Activated naive CD4-positive, alpha-beta T cell treated with Interleukin-2 at 50 U/mL for 16 hours (primary cell): ENCODE data around the gene ANKRD29.

Source experiments
- DNase-seq: peaks from one replicate; pipeline ENCODE4 v3.0.0-alpha.2; 2020

The ANKRD29 gene

GRCh38 chr18:23612434-23613090, 50.1 kb downstream of the ANKRD29 start:
- no peak for DNase-seq

GRCh38 chr18:23609390-23610023, 53.2 kb downstream of the ANKRD29 start:
- DNase-seq: no peak

GRCh38 chr18:23608211-23608610, 54.5 kb downstream of the ANKRD29 start:
- no peak for DNase-seq

GRCh38 chr18:23605941-23606340, 56.8 kb downstream of the ANKRD29 start:
- no peak for DNase-seq

GRCh38 chr18:23599809-23600208, 62.9 kb downstream of the ANKRD29 start:
- DNase-seq: no peak

GRCh38 chr18:23596183-23596582, 66.5 kb downstream of the ANKRD29 start:
- no peak for DNase-seq

GRCh38 chr18:23595591-23595990, 67.1 kb downstream of the ANKRD29 start:
- no peak for DNase-seq

- no peak for DNase-seq
Observed at GRCh38 chr18:23593720-23594119, 69.0 kb downstream of the ANKRD29 start.

- no peak for DNase-seq
Observed at GRCh38 chr18:23592911-23593310, 69.8 kb downstream of the ANKRD29 start.

- no peak for DNase-seq
Observed at GRCh38 chr18:23591011-23591410, 71.7 kb downstream of the ANKRD29 start.

GRCh38 chr18:23588836-23589560, 73.7 kb downstream of the ANKRD29 start:
- no peak for DNase-seq

- no peak for DNase-seq
Observed at GRCh38 chr18:23587220-23587642, 75.5 kb downstream of the ANKRD29 start.

- peak; percentile 94 for DNase-seq
Observed at GRCh38 chr18:23586249-23587196, 76.2 kb downstream of the ANKRD29 start, which contains the start of gene NPC1. Gene NPC1 (minus strand): TSS chr18:23586506. CDS start chr18:23586343, 163 bp downstream.

GRCh38 chr18:23585897-23586248, 76.8 kb downstream of the ANKRD29 start:
- no peak for DNase-seq

GRCh38 chr18:23585007-23585871, 77.5 kb downstream of the ANKRD29 start:
- DNase-seq: peak; percentile 17

GRCh38 chr18:23584019-23584983, 78.4 kb downstream of the ANKRD29 start:
- no peak for DNase-seq

- DNase-seq: no peak
Observed at GRCh38 chr18:23583071-23583865, 79.4 kb downstream of the ANKRD29 start.

- no peak for DNase-seq
Observed at GRCh38 chr18:23580677-23581367, 81.9 kb downstream of the ANKRD29 start.
